Fibroblast of villous mesenchyme (primary cell): ENCODE results near the gene KIF11. TPM values are rescaled to one million over a fixed set of nuclear protein-coding genes. Genes with fewer than 3 reads are reported as not detected.

ENCODE experiments used
- DNase-seq: peaks from one replicate; pipeline ENCODE4 v3.0.0-alpha.2; 2010; ENCODE audit warnings: low read depth
- H3K4me3 ChIP-seq: 2 replicates; pipeline ENCODE4 v1.5.1; 2011; ENCODE audit warnings: low read depth, mild to moderate bottlenecking, low read length
- CTCF ChIP-seq: IDR thresholded peaks from 2 replicates; pipeline ENCODE4 v1.5.1; 2012; ENCODE audit warnings: low read depth, mild to moderate bottlenecking, low read length; ENCODE audit not compliant: insufficient read depth
- total RNA-seq: library from RNA; depleted of rRNA; stranded (reverse); fragments of >200 nt; gene quantifications from 2 replicates; pipeline ENCODE4 v1.2.3, GENCODE V29; 2012

KIF11 gene
- total RNA-seq, 1 donor = 20.7 TPM

- DNase-seq = peak; percentile 25
- no peak for TF ChIP-seq CTCF
- H3K4me3 ChIP-seq = no peak overlapping the region
These were observed 62.5 kb downstream of the KIF11 start for GRCh38 chr10:92655426-92655825.

GRCh38 chr10:92656266-92656961, 63.5 kb downstream of the KIF11 start:
- no peak overlapping the region for H3K4me3 ChIP-seq
- no peak for TF ChIP-seq CTCF
- no peak for DNase-seq

DNA sequence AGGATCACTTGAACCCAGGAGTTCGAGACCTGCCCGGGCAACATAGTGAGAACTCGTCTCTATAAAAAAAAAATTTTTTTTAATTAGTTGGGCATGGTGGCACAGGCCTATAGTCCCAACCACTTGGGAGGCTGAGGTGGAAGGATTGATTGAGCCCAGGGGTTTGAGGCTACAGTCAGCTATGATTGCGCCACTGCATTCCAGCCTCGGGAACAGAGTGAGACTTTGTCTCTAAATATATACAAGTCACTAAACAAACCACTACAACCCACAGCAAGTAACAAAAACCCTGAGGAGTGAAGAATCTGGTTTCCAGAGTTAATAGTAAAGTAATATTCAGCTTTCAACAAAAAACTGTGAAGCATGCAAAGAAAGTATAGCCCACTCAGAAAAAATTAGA, 64.1 kb downstream of the KIF11 start:
- TF ChIP-seq CTCF = no peak
- peak; percentile 36 for DNase-seq
- H3K4me3 ChIP-seq = no peak overlapping the region

GRCh38 chr10:92662848-92663247, 69.9 kb downstream of the KIF11 start:
- H3K4me3 ChIP-seq = no peak overlapping the region
- TF ChIP-seq CTCF = no peak
- DNase-seq = no peak

DNA sequence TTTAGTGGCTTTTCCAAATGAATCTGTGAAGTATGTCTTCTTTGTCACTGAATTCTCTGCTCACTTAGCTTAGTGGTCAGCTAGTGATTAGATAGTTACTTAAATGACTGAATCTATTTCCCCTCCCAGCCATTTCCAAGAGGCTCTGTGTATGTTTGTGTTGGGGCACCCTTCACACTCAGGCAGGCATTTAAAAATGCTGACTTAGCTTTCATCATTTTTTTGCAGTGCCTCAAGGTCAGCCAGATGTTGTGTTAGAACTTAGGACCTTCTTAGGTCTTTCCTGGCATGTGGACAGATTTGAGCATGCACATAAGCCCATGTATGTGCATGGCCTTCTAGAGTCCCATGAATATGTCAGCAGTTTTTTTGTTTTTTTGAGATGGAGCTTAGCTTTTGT, 71.4 kb downstream of the KIF11 start:
- no peak for DNase-seq
- no peak overlapping the region for H3K4me3 ChIP-seq
- no peak for TF ChIP-seq CTCF

DNA sequence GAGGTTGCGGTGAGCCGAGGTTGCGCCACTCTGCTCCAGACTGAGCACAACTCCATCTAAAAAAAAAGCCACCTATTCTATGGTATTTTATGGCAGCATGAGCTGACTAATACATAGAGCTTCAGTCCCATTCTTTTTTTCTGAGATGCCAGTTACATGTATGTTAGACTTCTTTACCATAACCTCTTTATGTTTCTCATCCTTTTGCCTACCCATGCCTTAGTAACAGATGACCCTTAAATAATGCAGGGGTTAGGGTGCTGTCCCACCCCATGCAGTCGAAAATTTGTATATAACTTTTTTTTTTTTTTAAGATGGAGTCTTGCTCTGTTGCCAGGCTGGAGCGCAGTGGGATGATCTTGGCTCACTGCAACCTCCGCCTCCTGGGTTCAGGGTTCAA, 74.1 kb downstream of the KIF11 start:
- no peak for DNase-seq
- no peak for TF ChIP-seq CTCF
- no peak overlapping the region for H3K4me3 ChIP-seq

- no peak for TF ChIP-seq CTCF
- H3K4me3 ChIP-seq = no peak overlapping the region
- no peak for DNase-seq
These were observed 84.8 kb downstream of the KIF11 start for GRCh38 chr10:92677708-92678107.
